Activated CD4-positive, alpha-beta T cell treated with anti-CD3 and anti-CD28 coated beads, Interleukin-2, amount 10 ng/mL, durations not matched to agents 24 days and 14 days (primary cell): Measurements from ENCODE around the gene GLRX2. TPM values are rescaled to one million over a fixed set of nuclear protein-coding genes. Genes with fewer than 3 reads are reported as not detected.
"Not testable (repeated sequence)": the region's sequence is repeated elsewhere in the genome, so short reads cannot be mapped to it uniquely, and the experiment has no call there.

Experiments used
- DNase-seq: peaks from one replicate; pipeline ENCODE4 v3.0.0; 2022
- H3K27ac Mint-ChIP-seq: one replicate; pipeline ENCODE4 v1.8.0; 2022; ENCODE audit warnings: mild to moderate bottlenecking, mixed read lengths
- H3K27me3 Mint-ChIP-seq: one replicate; pipeline ENCODE4 v1.8.0; 2022; ENCODE audit warnings: mixed read lengths
- H3K36me3 Mint-ChIP-seq: one replicate; pipeline ENCODE4 v1.8.0; 2022; ENCODE audit warnings: low read depth, mild to moderate bottlenecking, mixed read lengths
- H3K4me1 Mint-ChIP-seq: one replicate; pipeline ENCODE4 v1.8.0; 2021; ENCODE audit warnings: mixed read lengths
- H3K4me3 Mint-ChIP-seq: one replicate; pipeline ENCODE4 v1.8.0; 2022; ENCODE audit warnings: mild to moderate bottlenecking, moderate library complexity, mixed read lengths
- H3K9me3 Mint-ChIP-seq: one replicate; pipeline ENCODE4 v1.8.0; 2021; ENCODE audit warnings: mixed read lengths
- intact Hi-C: fragments of 100-400 bp; cut with micrococcal nuclease; formaldehyde crosslinking; loops from one replicate; pipeline ENCODE4 v1.15.1; 2023
- total RNA-seq: library from RNA; stranded (reverse); gene quantifications from 2 replicates; pipeline ENCODE4 v1.2.3, GENCODE V29; 2022

The GLRX2 gene
- total RNA-seq, 1 donor from 2014 or later: 32.6 TPM

DNA sequence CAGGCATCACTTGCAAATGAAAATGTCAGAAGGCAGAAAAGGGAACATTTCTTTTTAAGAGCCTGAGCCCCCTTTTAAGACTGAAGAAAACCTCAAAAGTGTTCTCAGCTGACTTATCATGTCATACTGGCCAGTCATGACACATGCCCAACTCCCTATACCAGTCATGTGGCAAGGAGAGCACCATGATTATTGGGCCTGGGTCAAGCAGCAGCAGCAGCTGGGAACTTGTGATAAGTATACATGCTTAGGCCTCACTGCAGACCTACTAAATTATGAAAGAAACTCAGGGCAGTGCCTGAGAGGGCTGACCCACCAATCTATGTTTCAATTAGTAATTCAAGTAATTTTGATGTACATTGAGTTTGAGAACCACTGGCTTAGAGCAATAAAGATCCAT, 37.2 kb downstream of the GLRX2 start:
- H3K4me3 Mint-ChIP-seq: no peak overlapping the region

DNA sequence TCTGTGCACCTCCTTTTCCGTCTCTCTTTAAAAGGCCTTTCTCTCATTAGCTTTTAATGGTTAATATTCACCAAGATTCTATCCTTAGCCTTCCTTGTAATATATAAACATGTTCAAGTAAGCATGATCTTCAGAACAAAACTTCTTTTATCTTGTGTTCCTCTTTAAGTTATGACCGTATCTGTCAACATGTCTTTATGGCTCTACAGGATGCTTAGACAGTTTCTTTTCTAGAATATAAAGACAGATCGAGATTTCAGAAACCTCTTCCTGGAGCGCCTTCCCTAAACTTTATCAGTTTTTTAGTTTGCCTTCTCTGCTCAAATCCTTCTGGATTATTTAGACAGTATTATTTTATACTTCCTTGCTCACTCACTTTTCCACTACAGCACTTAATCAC, 38.6 kb downstream of the GLRX2 start:
- H3K9me3 Mint-ChIP-seq: no peaks in the 10 kb centered on the region
- no peak for DNase-seq
- H3K27ac Mint-ChIP-seq: no peak overlapping the region
- H3K36me3 Mint-ChIP-seq: peaks cover 27% of the 10 kb centered on the region
- intact Hi-C loops: no loop called here
- no peaks in the 10 kb centered on the region for H3K27me3 Mint-ChIP-seq
- peaks cover 57% of the 10 kb centered on the region for H3K4me1 Mint-ChIP-seq
- peak overlapping the region; percentile 36 for H3K4me3 Mint-ChIP-seq

More for the DNA sequence above, 37.2 kb downstream of the GLRX2 start:
- Mint-ChIP-seq H3K9me3 (no peaks in the 10 kb centered on the region), H3K4me1 (peaks cover 52% of the 10 kb centered on the region), H3K27me3 (no peaks in the 10 kb centered on the region), H3K27ac (no peak overlapping the region), H3K36me3 (peaks cover 30% of the 10 kb centered on the region)
- no peak for DNase-seq
- intact Hi-C loops: no loop called here

DNA sequence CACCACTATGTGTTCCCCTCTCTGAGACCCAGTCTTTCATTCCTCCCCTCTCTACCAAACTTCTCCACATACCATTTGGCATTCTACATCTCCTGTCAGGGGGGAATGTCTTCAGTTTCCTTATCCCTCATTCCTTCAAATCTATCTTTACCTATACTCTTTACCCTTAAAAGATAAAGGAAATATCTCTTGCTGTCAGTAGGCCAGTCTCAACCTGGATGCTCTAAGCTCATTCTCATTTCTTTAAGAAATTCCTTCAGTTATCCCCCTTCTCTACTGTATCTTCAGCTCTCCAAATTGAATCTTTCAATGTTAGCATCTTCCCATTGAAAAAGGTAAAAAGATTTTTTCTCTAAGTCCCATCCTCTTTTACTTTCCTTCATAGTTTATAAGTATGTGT, 39.3 kb downstream of the GLRX2 start:
- Mint-ChIP-seq H3K36me3 (peaks cover 30% of the 10 kb centered on the region), H3K4me1 (peaks cover 58% of the 10 kb centered on the region), H3K9me3 (no peaks in the 10 kb centered on the region), H3K4me3 (no peak overlapping the region), H3K27ac (no peak overlapping the region), H3K27me3 (no peaks in the 10 kb centered on the region)
- no peak for DNase-seq
- intact Hi-C loops: no loop called here

DNA sequence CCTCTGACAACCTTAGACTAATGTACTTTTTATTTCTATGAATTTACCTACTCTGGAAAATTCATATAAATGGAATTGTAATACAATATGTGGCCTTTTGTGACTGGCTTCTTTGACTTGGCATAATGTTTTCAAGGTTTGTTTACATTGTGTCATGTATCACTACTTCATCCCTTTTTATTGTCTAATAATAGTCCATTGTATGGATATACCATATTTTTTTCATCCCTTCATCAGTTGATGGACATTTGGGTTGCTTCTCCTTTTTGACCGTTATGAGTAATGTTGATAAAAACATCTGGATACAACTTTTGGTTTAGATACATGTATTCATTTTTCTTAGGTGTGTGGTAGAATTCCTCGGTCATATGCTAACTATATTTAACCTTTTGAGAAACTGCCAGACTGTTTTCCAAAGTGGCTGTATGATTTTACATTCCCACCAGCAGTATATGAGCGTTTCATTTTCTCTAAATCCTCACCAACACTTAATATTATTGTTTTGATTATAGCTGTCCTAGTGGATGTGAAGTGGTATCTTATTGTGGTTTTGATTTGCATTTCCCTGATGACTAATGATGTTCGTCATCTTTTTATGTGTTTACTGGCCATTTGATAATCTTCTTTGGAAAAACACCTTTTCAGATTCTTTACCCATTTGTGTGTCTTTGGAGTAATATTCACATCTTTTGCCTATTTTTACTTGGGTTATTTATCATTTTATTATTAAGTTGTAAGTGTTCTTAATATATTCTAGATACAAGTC, 42.3 kb downstream of the GLRX2 start:
- Mint-ChIP-seq H3K27me3 (no peaks in the 10 kb centered on the region), H3K27ac (no peak overlapping the region), H3K4me3 (no peak overlapping the region), H3K9me3 (no peaks in the 10 kb centered on the region), H3K4me1 (peaks cover 56% of the 10 kb centered on the region), H3K36me3 (peaks cover 30% of the 10 kb centered on the region)
- intact Hi-C loops: no loop called here
- no peak for DNase-seq

DNA sequence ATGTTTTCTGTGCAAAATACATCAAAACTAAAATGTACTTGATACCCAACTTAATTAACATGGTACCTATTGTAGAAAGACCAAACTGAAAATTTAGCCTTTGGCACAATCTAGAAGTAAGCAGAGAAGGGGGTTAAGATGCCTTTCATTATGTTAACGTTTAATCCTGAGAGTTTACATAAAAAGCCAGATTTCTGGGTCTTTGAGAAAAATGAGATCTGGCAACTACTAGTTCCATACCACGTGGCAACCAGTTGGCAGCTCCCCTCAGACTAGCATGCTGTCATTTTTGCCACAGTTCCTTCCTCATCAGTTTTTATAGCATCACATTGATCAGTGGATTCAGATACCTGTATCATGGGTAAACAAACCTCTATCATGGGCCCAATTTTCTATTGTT, 44.3 kb downstream of the GLRX2 start:
- peaks cover 37% of the 10 kb centered on the region for H3K36me3 Mint-ChIP-seq
- H3K9me3 Mint-ChIP-seq: no peaks in the 10 kb centered on the region
- DNase-seq: no peak
- H3K4me3 Mint-ChIP-seq: peak overlapping the region; percentile 98
- intact Hi-C loops: no loop called here
- H3K27me3 Mint-ChIP-seq: no peaks in the 10 kb centered on the region
- H3K27ac Mint-ChIP-seq: peak overlapping the region; percentile 76
- peaks cover 57% of the 10 kb centered on the region for H3K4me1 Mint-ChIP-seq

DNA sequence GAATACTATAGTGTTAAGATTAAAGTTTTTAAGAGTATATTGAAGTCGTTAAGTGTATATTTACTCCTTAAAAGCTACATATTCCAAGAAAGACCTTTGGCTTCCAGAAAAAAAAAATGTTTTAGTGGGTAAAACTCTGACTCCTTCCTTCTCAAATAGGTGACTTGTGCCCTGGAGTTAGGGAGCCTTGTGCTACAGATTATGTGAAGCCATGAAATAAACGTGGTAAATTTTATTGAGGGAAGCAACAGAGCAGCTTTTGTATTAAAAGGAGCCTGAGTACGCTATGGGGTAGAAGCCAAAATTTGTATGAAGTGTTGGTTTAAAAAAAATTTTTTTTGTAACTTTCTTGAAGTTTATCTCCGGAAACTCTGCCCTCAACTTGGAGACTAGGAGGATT, 44.8 kb downstream of the GLRX2 start:
- peak overlapping the region; percentile 76 for H3K27ac Mint-ChIP-seq
- no peaks in the 10 kb centered on the region for H3K9me3 Mint-ChIP-seq
- no peaks in the 10 kb centered on the region for H3K27me3 Mint-ChIP-seq
- H3K4me1 Mint-ChIP-seq: peaks cover 52% of the 10 kb centered on the region
- intact Hi-C loops: no loop called here
- DNase-seq: no peak
- peak overlapping the region; percentile 98 for H3K4me3 Mint-ChIP-seq
- peaks cover 37% of the 10 kb centered on the region for H3K36me3 Mint-ChIP-seq

DNA sequence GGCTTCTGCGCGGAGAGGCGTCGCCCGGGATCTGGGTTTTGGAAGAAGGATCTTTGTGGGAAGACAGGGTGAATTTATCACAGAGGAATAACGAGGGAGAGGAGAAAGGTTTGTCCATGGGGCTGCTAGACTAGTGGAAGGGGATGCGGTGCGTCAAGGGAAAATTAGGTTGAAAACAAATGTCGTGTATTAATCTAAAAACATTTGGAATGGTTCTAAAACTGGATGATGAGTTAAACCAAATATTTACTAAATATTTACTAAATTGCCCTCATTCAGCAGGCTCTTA, 45.2 kb downstream of the GLRX2 start:
- Mint-ChIP-seq H3K4me3 (peak overlapping the region; percentile 98), H3K27ac (peak overlapping the region; percentile 99), H3K27me3 (no peaks in the 10 kb centered on the region), H3K9me3 (no peaks in the 10 kb centered on the region), H3K36me3 (peaks cover 37% of the 10 kb centered on the region), H3K4me1 (peaks cover 49% of the 10 kb centered on the region)
- intact Hi-C loops: no loop called here
- no peak for DNase-seq

DNA sequence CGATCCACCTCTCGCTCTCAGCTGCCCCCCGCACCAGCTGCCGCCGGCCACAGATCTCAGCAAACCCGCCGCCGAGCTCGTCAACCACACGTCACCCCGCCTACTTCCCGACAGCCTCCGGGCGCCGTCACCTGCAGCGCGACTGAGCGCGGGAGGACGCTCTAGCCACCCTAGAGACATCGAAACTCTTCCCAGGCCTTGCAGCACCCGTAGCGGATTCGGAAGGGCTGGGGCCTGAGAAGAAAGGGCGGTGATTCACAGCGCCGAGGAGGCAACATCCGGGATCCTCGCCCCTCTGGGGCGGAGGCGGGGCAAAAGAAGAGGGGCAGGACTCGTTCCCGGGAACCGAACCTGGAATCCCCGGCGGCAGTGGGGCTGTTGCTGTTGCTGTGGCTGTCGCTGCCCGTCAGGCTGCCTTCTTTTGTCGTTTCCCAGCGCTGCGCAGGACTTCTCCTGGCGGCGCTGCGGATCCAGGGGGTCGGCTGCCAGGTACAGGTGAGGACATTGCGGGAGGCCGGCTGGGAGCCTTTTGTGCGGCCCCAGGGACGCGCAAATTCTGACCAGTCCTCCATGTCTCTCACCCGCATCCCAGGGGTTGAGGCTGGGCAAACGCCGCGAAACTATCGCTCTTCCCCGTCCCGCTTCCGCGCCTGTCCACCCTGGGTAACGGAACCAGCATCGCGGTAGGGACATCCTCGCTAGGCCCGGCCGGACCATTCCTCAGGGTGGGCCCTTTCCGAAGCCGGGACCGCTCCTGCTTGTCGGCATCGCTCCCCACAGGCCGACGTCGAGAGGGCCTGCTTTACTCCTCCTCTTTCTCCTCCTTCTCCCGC, 45.7 kb downstream of the GLRX2 start, which contains the start of the genes RO60 and UCHL5:
RO60 (plus strand) TSS at position 331 of the 833 bp plus-strand sequence. CDS start 9,443 bp downstream, outside the sequence.
UCHL5 (minus strand) TSS at position 79 of the 833 bp plus-strand sequence. CDS start 100 bp downstream, outside the sequence.
- Mint-ChIP-seq H3K9me3 (no peaks in the 10 kb centered on the region), H3K27me3 (no peaks in the 10 kb centered on the region), H3K36me3 (peaks cover 42% of the 10 kb centered on the region), H3K27ac (peak within 1 kb of the TSS; percentile 99), H3K4me3 (peak within 1 kb of the TSS; percentile 98), H3K4me1 (peaks cover 46% of the 10 kb centered on the region)
- peak; percentile 98 for DNase-seq
- intact Hi-C loops: loop anchor here (1.0 to 5.0 kb wide), 7 partner anchors 46 to 457 kb away; partner anchors contain the start of genes CDC73 and GLRX2

DNA sequence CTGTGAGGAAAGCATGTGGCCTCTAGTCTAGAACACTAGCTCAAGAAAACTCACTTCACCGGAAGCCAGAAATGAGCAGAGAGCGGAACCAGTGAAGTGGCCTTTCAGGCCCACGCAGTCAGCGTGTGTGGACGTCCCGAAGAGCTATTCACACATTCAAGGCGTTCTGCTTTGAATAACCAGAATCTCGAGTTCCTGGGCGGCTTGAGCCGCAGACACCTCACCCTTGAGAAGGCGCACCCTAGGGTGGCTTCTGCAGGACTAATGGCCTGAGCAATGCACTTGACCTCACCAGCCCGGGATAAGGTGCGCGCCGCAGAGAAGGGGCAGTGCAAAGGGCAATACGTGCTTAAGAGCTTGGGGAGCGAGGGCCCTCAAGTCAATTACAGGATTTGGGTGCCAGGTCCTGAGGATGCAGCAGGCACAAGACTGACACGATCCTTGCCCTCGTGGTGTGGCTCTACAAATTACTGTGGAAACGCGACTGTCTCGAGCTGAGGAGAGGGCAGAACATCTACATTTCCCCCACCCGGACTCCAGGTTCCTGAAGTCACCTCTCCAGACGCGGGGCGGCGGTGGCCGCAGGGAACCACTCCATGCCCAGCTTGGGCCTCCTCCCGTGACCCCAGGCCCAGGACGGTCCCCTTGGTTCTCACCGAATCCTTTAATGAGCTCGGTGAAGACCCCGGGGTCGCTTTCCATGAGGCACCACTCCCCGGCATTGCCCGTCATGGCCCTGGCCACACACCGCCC, 46.5 kb downstream of the GLRX2 start:
- intact Hi-C loops: loop anchor here (1.0 to 5.0 kb wide), 7 partner anchors 47 to 456 kb away; partner anchors contain the start of genes CDC73 and GLRX2
- H3K4me3 Mint-ChIP-seq: peak overlapping the region; percentile 98
- H3K27ac Mint-ChIP-seq: peak overlapping the region; percentile 99
- DNase-seq: peak; percentile 88
- peaks cover 43% of the 10 kb centered on the region for H3K4me1 Mint-ChIP-seq
- H3K9me3 Mint-ChIP-seq: no peaks in the 10 kb centered on the region
- H3K27me3 Mint-ChIP-seq: no peaks in the 10 kb centered on the region
- H3K36me3 Mint-ChIP-seq: peaks cover 42% of the 10 kb centered on the region

DNA sequence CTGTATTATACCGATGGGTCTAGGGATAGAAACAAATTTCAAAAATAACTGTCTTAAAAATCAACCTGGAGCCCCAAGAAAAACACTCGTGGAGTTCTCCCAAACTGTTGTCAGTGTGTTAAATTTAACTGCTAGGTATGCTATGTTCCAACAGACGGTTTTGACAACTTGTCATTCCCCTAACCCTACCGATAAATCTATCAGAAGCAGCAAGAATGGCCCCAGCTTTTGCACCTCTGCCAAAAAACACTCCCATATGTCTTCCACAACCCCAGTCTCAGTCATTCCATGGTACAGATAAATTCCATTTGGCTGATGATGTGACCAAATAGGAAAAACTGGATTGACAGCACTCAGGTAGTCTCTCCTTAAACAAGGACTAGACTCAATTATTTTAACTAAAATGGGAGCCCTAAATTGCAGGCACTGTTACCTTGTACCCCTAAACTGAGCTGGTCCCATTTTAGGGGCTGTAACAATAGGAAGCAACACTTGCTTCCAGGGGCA, 51.0 kb downstream of the GLRX2 start:
- Mint-ChIP-seq H3K27ac (no peak overlapping the region), H3K27me3 (no peaks in the 10 kb centered on the region), H3K4me1 (peaks cover 27% of the 10 kb centered on the region), H3K9me3 (no peaks in the 10 kb centered on the region), H3K4me3 (no peak overlapping the region), H3K36me3 (peaks cover 31% of the 10 kb centered on the region)
- no peak for DNase-seq
- intact Hi-C loops: no loop called here

DNA sequence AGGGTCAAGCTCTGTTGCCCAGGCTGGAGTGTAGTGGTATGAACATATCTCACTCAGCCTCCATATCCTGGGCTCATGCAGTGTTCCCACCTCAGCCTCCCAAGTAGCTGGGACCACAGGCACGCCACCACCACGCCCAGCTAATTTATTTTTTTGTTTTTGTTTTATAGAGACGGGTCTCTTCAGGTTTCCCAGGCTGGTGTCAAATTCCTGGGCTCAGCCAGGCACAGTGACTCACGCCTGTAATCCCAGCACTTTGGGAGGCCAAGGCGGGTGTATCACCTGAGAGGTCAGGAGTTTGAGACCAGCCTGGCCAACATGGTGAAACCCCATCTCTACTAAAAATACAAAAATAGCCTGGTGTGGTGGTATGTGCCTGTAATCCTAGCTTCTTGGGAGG, 56.3 kb downstream of the GLRX2 start:
- H3K27me3 Mint-ChIP-seq: not testable (repeated sequence)

More for the DNA sequence above, 56.3 kb downstream of the GLRX2 start:
- intact Hi-C loops, H3K9me3 Mint-ChIP-seq, H3K4me3 Mint-ChIP-seq, H3K27ac Mint-ChIP-seq, DNase-seq: not testable (repeated sequence)
- Mint-ChIP-seq H3K4me1 (peaks cover 10% of the 10 kb centered on the region), H3K36me3 (peaks cover 35% of the 10 kb centered on the region)
